Measurements from ENCODE around the gene SCO2.

The SCO2 gene

DNA sequence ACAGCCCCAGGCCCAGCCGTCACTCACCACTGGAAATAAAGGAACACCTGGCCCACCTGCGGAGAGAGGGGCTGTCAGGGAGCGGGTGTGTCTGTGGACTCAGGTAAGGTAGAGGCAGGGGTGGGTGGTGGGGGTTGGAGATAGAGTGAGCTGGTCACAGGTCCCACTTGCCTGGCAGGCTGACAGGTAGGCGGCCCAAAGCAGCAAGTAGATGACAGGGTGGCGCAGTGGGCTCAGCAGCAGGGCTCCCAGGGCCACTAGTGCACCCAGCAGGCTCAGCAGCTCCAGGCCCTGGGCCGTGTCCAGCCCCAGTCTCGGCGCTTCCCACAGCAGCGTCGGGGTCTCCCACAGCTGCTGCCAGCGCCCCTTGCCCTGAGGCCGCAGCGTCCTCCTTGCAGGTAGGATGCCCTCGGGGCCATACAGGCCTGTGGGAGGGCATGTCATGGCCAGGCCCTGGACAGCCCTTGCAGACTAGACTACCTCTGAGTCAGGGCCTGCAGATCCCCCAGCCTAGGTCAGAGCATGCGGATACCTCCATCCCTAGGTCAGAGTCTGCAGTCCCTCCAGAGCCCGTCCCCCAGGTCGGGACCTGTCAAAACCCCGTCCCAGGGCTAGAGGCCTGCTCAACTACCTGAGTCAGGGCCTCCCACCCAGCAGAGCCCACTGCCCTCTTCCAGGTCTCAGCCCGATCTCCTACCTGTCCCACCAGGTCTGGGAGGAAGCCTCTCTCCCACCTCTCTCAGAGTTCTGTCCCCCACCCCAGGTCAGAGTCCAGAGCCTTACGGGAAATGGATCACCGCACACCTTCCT lies 18.6 kb downstream of the SCO2 start:
- no peak for DNase-seq
- Mint-ChIP-seq H3K4me1 (peaks cover 15% of the 10 kb centered on the region), H3K36me3 (ENCODE audit: low read depth) (no peaks in the 10 kb centered on the region)

DNA sequence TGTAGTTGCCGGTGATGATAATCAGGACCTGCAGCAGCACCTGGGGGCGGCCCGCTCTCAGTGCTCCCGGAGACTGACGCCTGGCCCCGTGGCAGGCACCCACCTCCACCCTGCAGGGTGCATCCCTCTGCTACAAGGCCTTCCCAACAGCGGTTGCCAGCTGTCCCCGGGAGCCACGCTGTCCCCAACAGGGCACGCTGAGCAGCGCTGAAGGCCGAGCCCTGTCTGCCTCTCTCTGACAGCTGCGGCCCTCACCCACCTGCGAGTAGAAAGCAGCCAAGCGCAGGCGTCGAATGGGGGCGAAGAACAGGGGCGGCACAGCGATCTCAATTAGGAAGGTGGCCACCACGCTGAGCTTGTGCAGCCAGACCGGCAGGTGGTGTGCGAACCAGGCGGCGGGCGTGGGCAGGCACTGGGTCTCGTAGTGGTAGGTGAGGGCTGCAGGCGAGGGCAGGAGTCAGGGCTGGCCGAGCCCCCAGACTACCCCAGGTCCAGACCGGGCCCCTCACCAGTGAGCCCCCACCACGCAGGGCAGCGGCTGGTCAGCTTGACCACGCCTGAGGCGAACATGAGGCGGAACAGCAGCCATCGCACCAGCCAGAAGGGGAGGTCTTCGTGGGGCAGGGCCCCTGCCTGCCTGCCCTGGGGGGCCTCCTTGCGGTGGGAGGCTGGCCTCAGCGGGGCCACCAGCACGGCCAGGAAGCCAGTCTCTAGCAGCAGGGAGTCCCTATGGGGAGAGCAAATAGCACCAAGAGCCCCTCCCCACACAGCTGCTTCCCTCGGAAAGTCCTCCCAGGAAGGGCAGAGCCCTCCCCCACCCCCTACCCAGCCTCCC lies 19.4 kb downstream of the SCO2 start:
- DNase-seq = no peak
- Mint-ChIP-seq H3K4me3 (peak overlapping the region; percentile 95), H3K36me3 (ENCODE audit: low read depth) (no peaks in the 10 kb centered on the region), H3K27me3 (ENCODE audit: low read depth, poor library complexity) (peaks cover 2% of the 10 kb centered on the region), H3K9me3 (no peaks in the 10 kb centered on the region), H3K4me1 (peaks cover 15% of the 10 kb centered on the region), H3K27ac (no peak overlapping the region)
- TF ChIP-seq, protein P1, sequence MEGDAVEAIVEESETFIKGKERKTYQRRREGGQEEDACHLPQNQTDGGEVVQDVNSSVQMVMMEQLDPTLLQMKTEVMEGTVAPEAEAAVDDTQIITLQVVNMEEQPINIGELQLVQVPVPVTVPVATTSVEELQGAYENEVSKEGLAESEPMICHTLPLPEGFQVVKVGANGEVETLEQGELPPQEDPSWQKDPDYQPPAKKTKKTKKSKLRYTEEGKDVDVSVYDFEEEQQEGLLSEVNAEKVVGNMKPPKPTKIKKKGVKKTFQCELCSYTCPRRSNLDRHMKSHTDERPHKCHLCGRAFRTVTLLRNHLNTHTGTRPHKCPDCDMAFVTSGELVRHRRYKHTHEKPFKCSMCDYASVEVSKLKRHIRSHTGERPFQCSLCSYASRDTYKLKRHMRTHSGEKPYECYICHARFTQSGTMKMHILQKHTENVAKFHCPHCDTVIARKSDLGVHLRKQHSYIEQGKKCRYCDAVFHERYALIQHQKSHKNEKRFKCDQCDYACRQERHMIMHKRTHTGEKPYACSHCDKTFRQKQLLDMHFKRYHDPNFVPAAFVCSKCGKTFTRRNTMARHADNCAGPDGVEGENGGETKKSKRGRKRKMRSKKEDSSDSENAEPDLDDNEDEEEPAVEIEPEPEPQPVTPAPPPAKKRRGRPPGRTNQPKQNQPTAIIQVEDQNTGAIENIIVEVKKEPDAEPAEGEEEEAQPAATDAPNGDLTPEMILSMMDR (IDR thresholded peaks at IDR 0.05) = no peak

More for the DNA sequence above, 18.6 kb downstream of the SCO2 start:
- H3K4me3 Mint-ChIP-seq = peak overlapping the region; percentile 95
- H3K27ac Mint-ChIP-seq = no peak overlapping the region
- H3K27me3 Mint-ChIP-seq (ENCODE audit: low read depth, poor library complexity) = peaks cover 2% of the 10 kb centered on the region
- no peaks in the 10 kb centered on the region for H3K9me3 Mint-ChIP-seq
- TF ChIP-seq, protein P1 (IDR thresholded peaks at IDR 0.05) = no peak

DNA sequence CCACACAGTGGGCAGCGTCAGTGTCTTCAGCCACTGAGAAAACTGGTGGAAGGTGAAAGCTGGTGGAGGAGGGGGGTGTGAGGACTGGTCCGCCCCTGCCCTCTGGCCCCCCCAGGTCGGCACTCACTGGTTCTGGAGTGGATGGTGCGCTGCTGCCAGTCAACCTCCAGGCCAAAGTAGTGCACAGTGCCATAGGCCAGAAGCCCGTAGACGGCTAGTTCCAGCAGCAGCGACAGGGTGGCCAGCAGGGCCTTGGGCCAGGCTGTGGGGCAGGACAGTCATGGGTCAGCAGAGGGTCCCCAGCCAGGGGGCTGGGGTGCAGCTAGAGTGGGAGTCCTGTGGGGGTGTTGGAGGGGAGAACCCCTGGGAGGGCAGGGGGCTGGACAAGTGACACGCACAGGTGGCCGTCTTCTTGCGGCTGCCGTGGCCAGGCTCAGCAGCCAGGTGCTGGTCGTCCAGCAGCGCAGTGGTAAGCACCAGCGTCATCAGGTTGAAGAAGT lies 20.1 kb downstream of the SCO2 start:
- H3K27ac Mint-ChIP-seq = no peak overlapping the region
- H3K4me1 Mint-ChIP-seq = peaks cover 15% of the 10 kb centered on the region
- H3K36me3 Mint-ChIP-seq (ENCODE audit: low read depth) = no peaks in the 10 kb centered on the region
- no peak for DNase-seq
- peaks cover 2% of the 10 kb centered on the region for H3K27me3 Mint-ChIP-seq (ENCODE audit: low read depth, poor library complexity)
- H3K4me3 Mint-ChIP-seq = no peak overlapping the region
- TF ChIP-seq, protein P1 (IDR thresholded peaks at IDR 0.05) = no peak
- H3K9me3 Mint-ChIP-seq = no peaks in the 10 kb centered on the region

DNA sequence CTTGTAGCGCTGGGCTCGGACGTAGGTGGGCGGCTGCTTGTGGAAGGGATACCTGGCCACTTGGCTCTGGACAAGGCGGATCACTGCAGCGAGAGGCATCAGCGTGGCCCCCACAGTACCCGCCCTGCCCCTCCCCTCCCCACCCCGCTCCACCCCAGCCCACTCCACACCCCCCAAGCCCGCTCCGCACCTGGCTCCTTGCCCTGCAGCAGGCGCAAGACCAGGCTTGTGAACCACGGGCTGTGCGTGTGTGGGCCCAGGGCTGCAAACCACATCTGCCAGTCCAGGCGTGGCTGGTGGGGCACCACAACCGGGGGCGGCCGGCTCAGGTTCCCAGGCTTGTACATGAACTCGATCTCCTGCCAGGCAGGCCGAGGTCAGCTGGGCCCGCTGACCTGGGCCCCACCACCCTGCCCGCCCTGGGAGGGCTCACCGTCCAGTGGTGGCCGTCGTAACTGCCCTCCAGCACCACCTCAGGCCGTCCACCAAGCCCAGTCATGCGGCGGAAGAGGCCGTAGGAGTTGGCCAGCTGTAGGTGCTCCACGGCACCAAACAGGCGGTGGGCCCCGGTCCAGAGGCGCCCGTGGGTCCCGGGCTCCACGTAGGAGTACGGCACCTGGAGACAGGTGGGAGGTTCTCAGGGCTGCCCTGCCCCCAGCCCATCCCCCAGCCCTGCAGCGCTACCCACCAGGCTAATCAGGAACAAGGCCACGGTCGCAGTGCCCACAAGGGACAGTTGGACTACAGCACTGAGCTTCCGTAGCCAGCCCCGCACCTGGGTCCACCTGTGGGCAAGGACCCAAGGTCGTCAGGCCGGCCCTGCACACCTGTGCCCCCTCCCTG lies 20.8 kb downstream of the SCO2 start:
- Mint-ChIP-seq H3K4me3 (no peak overlapping the region), H3K36me3 (ENCODE audit: low read depth) (no peaks in the 10 kb centered on the region), H3K27ac (no peak overlapping the region), H3K4me1 (peaks cover 12% of the 10 kb centered on the region), H3K27me3 (ENCODE audit: low read depth, poor library complexity) (peaks cover 2% of the 10 kb centered on the region), H3K9me3 (no peaks in the 10 kb centered on the region)
- TF ChIP-seq, protein P1 (IDR thresholded peaks at IDR 0.05) = no peak
- DNase-seq = no peak

DNA sequence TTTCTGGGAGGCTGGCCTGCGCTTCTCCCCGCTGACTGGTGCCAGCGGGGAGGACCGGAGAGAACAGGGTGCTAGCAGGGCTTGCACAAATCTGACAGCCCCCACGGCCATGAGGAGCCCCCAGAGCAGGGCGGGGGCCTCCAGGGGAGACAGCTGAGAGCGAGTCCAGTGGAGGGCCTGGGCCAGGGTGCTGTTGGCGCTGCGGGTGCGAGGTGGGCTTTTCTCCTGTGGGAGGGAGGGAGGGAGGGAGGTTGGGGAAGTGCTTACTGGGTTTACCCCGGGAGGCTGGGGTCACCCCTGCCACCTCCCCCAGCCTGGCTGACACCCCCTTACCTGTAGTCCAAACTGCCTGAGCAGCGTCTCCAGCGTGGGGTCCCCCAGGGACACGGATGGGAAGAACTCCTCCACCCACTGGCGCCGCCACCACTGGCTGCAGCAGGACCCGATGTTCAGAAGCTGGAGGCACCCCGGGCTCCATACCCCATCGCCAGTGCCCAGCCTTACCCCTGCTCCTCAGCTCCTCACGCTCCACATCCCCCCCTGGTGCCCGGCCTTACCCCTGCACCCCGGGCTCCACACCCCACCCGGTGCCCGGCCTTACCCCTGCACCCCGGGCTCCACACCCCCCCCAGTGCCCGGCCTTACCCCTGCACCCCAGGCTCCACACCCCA lies 21.8 kb downstream of the SCO2 start:
- TF ChIP-seq, protein P1 (IDR thresholded peaks at IDR 0.05) = no peak

More for the DNA sequence above, 21.8 kb downstream of the SCO2 start:
- Mint-ChIP-seq H3K27ac (no peak overlapping the region), H3K27me3 (ENCODE audit: low read depth, poor library complexity) (peaks cover 5% of the 10 kb centered on the region), H3K36me3 (ENCODE audit: low read depth) (no peaks in the 10 kb centered on the region), H3K4me3 (no peak overlapping the region), H3K4me1 (peaks cover 6% of the 10 kb centered on the region), H3K9me3 (no peaks in the 10 kb centered on the region)
- no peak for DNase-seq
